Lower lobe of right lung (tissue), 2 donors: ENCODE data around the gene ALG10. TPM values are rescaled to one million over a fixed set of nuclear protein-coding genes. Genes with fewer than 3 reads are reported as not detected.

ENCODE experiments used
- ATAC-seq, 2 donors: fragments of 200-7000 bp; cut with Tn5 transposase; one replicate each; pipeline ENCODE4 v1.9.1; 2020 to 2022; ENCODE audit warnings: mild to moderate bottlenecking in 2 of 2, moderate library complexity in 2 of 2
- DNase-seq: peaks from one replicate; pipeline ENCODE4 v3.0.0-alpha.2; 2020
- H3K27ac ChIP-seq: fragments of 200-600 bp; one replicate; pipeline ENCODE4 v1.8.0; 2022
- H3K27me3 ChIP-seq: fragments of 200-600 bp; one replicate; pipeline ENCODE4 v1.8.0; 2022; ENCODE audit warnings: low read depth
- H3K36me3 ChIP-seq: fragments of 200-600 bp; one replicate; pipeline ENCODE4 v1.8.0; 2022; ENCODE audit warnings: mild to moderate bottlenecking
- H3K4me1 ChIP-seq: fragments of 200-600 bp; one replicate; pipeline ENCODE4 v1.8.0; 2022
- H3K4me3 ChIP-seq: fragments of 200-600 bp; one replicate; pipeline ENCODE4 v1.8.0; 2022; ENCODE audit warnings: mild to moderate bottlenecking
- H3K9me3 ChIP-seq: fragments of 200-600 bp; one replicate; pipeline ENCODE4 v1.8.0; 2022
- CTCF ChIP-seq: fragments of 200-600 bp; IDR thresholded peaks from one replicate; pipeline ENCODE4 v1.8.0; 2022; ENCODE audit warnings: antibody characterized with exemption, mild to moderate bottlenecking
- intact Hi-C: fragments of 100-400 bp; cut with DNase I; formaldehyde crosslinking; loops from one replicate; pipeline ENCODE4 v1.11.0; 2022
- total RNA-seq: library from RNA; stranded (reverse); fragmentation: NEBNext Ultra II Directional; extraction: Animal tissue kit (Norgen Biotek cat#: 25700); gene quantifications from one replicate; pipeline ENCODE4 v1.2.1, GENCODE V29; 2021
- donor health status: DM: no; HTN: yes; CAD: no; lungs with severe emphysema.

The ALG10 gene
- total RNA-seq, 1 donor from 2014 or later, result 10.0 TPM

- H3K36me3 ChIP-seq, result no peaks in the 10 kb centered on the region
- H3K27me3 ChIP-seq, result no peaks in the 10 kb centered on the region
- no peak overlapping the region for H3K27ac ChIP-seq
- no peaks in the 10 kb centered on the region for H3K4me1 ChIP-seq
- intact Hi-C loops, result no loop called here
- no peak overlapping the region for H3K4me3 ChIP-seq
- DNase-seq (no peak), ATAC-seq (no peak)
- H3K9me3 ChIP-seq, result peaks cover 4% of the 10 kb centered on the region
- TF ChIP-seq CTCF, result no peak
These were observed 32.6 kb downstream of the ALG10 start for GRCh38 chr12:34054938-34055337.
